GM23338 (cell line): ENCODE results near the gene VCX. TPM values are rescaled to one million over a fixed set of nuclear protein-coding genes. Genes with fewer than 3 reads are reported as not detected.

Experiments
- polyA plus RNA-seq: library from polyadenylated mRNA; unstranded; fragments of >200 nt; fragmentation: Nextera tagmentation; extraction: Ambion mirVana; gene quantifications from 2 replicates; pipeline ENCODE4 v1.2.1, GENCODE V29; 2016
- total RNA-seq: library from RNA; depleted of rRNA; stranded (reverse); fragments of >200 nt; shearing (Covaris generic); gene quantifications from 2 replicates; pipeline ENCODE4 v1.2.3, GENCODE V29; 2014; rRNA removed

The VCX gene
- total and polyA plus RNA-seq, 2 experiments from 2014 or later = 0.49 to 0.66 TPM

Other genes starting within 250 kb of the VCX start
- 11.8 and 20.0 TPM in 2 replicates for gene PNPLA4, start 84.2 kb downstream of the VCX start, total RNA-seq
- 15.1 and 19.4 TPM in 2 replicates for gene PNPLA4, start 84.2 kb downstream of the VCX start, polyA plus RNA-seq